GM19328 (cell line): ENCODE results near the gene NUFIP1.
"Not testable (repeated sequence)": the region's sequence is repeated elsewhere in the genome, so short reads cannot be mapped to it uniquely, and the experiment has no call there.

Source experiments
- ATAC-seq: cut with Tn5 transposase; IDR thresholded peaks from one replicate; pipeline ENCODE4 v1.9.1; 2021; ENCODE audit warnings: mild to moderate bottlenecking, moderate library complexity; ENCODE audit not compliant: unreplicated experiment

The NUFIP1 gene

GRCh38 chr13:44989071-44989889 lies at the start of gene NUFIP1, which contains the start of gene GPALPP1:
Gene NUFIP1, minus strand, starts transcription at chr13:44989471. Its CDS starts 35 bp downstream, at chr13:44989436.
Gene GPALPP1, plus strand, starts transcription at chr13:44989538. Its CDS starts 117 bp downstream, at chr13:44989655.
- ATAC-seq = peak; percentile 98

GRCh38 chr13:45036206-45036605 lies 46.9 kb upstream of the NUFIP1 start:
- no peak for ATAC-seq

DNA sequence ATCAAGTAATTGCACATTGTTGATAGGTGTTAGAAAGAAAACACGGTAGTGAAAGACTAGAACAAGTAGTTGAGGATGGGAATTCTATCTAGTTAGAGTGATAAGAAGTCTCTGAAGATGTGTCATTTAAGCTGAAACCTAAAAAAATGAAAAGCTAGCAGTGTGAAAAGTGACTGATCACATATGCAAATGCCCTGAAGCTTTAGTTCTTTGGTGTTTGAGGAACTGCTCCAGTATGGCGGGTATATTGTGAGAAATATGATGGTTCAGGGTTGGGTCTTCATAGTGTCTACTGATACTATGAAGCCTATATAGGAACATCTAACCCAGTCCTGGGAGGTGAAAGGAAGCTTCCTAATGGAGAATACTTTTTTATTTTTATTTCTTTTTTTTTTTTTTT lies 45.1 kb upstream of the NUFIP1 start:
- no peak for ATAC-seq

DNA sequence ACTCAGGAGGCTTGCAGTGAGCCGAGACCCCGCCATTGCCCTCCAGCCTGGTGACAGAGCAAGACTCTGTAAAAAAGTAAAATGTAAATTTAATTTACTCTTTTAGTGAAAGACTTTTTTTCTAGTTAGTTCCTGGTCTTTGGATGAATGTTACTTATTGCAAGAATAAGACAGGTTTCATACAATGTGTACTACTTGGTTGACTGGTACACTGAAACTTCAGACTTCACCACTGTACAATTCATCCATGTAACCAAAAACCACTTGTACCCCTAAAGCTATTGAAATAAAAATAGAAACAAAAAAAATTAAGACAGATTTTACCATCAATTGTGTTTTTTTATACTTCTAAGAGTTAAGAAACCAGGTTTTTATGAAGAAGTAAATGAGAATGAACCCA lies 35.6 kb upstream of the NUFIP1 start:
- no peak for ATAC-seq

DNA sequence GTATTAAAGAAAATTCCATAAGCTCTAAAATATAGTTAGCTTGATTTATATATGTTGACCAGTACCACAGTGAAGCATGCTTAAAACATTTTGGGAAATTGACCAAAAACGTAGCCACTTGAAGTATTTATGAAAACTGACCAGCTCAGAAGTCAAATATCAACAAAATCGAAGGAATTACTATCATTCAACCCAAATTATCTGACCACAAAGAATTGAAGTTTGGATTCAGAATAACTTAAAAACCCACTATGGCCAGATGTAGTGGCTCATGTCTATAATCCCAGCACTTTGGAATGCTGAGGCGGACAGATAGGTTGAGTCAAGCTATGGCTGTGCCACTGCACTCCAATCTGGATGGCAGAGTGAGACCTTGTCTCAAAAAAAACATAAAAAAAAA lies 32.0 kb upstream of the NUFIP1 start:
- no peak for ATAC-seq

- not testable (repeated sequence) for ATAC-seq
Observed at GRCh38 chr13:45019981-45020380, 30.7 kb upstream of the NUFIP1 start.

GRCh38 chr13:45016792-45017425 lies 27.6 kb upstream of the NUFIP1 start:
- no peak for ATAC-seq

DNA sequence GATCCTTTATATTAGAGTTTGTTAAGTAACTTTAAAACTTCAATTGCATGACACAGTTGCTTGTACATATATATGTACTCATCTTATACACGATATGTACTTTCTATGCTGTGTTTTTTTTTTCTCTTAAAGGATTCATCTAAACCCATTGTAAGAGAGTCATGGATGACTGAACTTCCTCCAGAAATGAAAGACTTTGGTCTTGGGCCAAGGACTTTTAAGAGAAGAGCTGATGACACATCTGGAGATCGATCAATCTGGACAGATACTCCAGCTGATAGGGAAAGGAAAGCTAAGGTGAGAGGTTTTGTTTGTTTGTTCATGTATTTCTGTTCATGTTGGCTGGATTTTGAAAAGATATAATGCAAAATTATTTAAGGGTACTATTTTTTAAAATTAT lies 26.0 kb upstream of the NUFIP1 start:
- no peak for ATAC-seq

GRCh38 chr13:45011198-45011597 lies 21.9 kb upstream of the NUFIP1 start:
- no peak for ATAC-seq

DNA sequence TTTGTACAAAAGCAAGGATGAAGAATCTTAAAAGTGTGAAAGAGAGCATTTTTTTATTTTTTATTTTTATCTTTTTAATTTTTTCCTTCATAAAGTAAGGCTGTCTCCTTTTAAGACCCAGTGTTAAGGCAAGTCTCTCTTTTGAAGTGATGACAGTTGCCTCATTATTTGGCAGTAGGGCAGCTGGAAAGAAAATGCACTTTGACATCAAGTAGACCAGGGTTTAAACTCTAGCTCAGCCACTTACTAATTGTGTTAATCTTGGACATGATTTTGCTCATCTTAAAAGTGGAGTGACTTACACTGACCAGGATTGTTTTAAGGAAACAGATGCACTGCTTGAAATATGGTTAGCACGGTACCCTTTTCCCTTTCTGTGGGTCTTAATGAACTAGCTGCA lies 18.6 kb upstream of the NUFIP1 start:
- ATAC-seq = no peak

DNA sequence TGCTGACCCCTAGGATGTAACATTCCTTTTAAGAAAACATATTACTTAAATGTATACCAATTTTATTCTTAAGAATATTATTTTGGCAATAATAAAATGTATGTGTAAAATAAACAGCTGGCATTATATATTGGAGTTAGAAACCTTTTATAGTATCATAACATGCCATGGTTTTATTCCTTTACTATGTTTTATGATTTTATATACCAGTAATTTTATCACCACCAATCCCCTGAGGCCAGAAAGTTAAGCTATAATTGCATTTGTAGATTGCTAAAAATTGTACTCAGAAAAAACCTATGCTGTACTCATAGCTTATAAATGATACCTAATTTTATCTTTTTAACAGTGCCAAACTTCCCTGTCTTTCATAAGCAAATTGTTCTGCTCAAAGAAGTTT lies 18.0 kb upstream of the NUFIP1 start:
- ATAC-seq = no peak

GRCh38 chr13:45004096-45004495 lies 14.8 kb upstream of the NUFIP1 start:
- no peak for ATAC-seq

- no peak for ATAC-seq
Observed at GRCh38 chr13:45003417-45003816, 14.1 kb upstream of the NUFIP1 start.

GRCh38 chr13:44989941-44990340 lies 670 bp upstream of the NUFIP1 start:
- no peak for ATAC-seq

GRCh38 chr13:44978328-44978727 lies 10.9 kb downstream of the NUFIP1 start:
- no peak for ATAC-seq

DNA sequence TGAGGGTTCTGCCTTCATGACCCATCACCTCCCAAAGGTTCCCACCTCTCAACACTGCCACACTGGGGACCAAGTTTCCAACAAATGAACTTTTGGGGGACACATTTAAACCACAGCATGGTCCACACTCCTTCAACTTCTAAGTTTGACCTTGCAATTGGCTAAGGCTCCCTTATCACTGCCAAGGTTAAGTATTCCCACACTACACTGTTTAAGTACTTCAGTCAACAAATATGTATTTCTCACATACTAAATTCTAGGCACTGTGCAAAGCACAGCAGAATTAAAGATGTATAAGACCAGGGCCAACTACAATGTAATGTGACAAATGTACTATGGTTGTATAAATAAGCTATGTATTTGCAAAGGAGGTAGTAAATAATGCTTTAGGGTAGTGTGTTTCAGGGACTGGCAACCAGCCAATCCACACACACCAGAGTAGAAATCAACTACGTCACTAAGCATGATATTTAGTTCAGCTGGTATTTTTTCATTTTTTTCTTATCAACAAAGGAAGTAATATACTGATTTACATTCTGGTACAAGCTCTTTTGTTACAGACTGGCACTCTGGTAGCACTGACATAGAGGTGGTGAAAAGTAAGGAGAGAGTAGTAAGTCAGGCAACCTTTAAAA lies 12.2 kb downstream of the NUFIP1 start:
- no peak for ATAC-seq

DNA sequence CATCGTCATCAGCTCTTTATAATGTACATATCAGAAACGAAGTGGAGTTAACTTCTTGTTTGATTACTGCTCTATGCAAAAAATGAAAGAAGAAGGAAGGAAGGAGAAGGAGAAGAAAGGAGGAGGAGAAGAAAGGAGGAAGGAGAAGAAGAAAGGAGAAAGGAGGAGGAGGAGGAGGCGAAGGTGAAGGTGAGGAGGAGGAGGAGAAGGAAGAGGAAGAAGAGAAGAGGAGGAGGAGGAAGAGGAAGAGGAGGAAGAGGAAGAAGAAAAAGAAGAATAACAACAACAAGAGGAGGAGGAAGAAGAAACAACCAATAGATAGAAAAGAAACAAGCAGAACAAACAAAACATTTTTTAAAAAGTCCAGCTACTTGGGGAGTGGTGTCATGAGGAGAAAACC lies 13.1 kb downstream of the NUFIP1 start:
- ATAC-seq = no peak

GRCh38 chr13:44974056-44974793 lies 15.0 kb downstream of the NUFIP1 start:
- ATAC-seq = no peak

- ATAC-seq = no peak
Observed at GRCh38 chr13:44972956-44973581, 16.2 kb downstream of the NUFIP1 start.

DNA sequence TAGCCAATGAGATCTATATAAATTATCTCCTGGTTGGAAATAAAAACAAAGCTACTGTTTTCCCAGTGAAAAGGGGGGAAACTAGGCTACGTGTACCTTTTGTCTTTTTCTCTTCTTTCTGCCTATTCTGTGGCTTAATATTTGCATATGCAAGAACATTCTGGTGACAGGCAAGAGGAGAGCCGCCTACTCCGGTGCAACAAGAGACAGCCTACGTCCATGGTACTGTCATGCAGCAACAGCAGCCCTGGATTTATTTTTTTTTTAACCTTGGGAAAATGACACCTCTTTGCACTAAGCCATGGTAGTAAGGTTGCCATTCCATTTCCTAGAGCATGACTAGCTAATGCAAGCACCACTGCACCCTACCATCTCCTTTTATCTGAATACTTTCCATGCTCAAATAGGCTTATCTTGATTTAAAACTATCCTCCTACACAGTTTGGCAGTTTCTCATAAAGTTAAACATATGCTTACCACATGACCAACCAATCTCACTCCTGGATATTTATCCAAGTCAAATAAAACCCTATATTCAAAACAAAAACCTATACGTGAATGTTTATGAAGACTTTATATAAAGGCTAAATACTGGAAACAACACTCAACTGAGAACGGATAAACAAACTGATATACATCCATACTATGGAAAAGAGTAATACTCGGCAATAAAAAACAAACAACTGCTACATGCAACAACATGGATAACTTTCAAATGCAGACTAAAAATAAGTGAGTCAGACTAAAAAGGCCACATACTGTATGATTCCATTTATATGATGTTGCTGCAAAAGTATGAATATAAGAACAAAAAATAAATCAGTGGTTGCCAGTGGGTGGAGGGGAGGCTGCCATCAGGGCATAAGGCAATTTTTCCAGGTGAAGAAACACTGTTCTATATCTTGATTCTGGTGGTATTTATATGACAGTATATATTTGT lies 17.3 kb downstream of the NUFIP1 start:
- no peak for ATAC-seq
